ENCODE measurements around the gene TPSAB1.
"Not testable (repeated sequence)": the region's sequence is repeated elsewhere in the genome, so short reads cannot be mapped to it uniquely, and the experiment has no call there.

The TPSAB1 gene

DNA sequence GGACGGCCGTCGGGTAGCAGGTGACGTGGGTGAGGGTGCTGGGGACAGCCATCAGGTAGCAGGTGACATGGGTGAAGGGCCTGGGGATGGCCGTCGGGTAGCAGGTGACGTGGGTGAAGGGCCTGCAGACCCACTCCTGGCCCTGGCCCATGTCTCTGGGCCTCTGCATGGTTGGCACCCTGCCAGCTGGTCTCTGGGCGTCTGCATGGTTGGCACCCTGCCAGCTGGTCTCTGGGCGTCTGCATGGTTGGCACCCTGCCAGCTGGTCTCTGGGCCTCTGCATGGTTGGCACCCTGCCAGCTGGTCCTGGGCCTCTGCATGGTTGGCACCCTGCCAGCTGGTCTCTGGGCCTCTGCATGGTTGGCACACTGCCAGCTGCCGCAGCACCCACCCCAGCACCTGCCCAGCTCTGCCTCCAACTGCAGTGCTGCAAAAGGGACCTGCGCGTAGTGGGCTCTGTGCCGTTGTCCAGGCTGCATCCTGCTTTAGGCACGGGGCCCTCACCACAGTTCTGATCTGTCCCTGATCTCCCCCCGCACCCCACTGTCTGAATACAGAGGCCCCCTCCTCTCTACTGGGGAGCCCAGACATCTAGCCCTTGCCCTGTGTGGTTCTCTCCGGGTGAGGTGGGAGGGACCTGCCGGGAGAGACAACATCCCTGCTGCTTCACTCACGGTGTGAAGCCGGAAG, 31.4 kb downstream of the TPSAB1 start:
- not testable (repeated sequence) for DNase-seq

DNA sequence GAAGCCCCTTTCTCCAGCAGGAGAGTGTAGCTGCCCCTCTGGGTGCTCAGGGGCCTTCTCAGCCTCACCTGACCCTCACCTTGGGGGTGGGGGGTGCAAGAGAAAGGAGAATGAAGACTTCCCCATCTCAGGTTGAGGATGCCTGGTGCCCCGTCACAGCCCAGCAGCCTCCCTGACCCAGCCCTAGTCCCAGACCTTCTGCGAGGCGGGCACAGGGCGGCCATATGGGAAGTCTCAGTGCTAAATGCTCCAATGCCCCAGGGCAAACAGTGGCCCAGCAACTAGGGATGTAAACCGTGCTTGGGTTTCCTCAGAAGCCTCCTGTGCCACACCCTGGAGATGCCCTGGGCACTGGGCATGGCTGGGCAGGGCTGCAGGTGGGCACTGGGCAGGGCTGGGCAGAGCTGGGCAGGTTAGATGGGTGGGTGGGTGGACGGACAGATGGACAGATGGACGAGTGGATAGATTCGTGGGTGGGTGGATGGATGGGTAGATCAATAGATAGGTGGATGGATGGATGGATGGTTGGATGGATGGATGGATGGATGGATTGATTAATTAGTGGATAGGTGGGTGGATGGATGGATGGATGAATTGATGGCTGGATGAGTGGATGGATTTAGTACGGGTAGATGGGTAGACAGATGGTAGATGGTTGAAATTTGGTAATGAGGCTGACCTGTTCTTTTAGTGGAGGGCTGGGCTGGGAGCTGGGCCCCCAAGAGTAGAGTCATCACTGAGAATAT, 32.1 kb downstream of the TPSAB1 start:
- no peak for DNase-seq

DNA sequence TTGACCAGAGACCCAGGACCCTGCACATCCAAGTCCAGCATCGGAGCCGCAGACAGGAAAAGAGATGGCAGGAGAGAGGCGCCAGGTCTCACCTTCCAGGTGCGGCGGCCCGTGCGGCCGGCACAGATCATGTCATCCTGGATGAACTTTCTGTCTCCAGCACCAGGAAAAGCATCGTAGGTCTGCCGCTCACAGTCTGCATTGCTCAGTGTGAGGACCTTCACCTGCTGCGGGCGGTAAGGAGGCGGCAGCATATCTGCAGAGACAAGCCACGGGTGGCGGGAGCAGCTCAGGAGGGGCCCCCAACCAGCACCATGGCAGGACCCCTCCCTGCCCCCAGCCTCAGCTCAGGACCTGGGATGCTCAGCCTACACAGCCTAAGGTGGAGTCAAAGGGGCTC, 33.3 kb downstream of the TPSAB1 start:
- no peak for DNase-seq

DNA sequence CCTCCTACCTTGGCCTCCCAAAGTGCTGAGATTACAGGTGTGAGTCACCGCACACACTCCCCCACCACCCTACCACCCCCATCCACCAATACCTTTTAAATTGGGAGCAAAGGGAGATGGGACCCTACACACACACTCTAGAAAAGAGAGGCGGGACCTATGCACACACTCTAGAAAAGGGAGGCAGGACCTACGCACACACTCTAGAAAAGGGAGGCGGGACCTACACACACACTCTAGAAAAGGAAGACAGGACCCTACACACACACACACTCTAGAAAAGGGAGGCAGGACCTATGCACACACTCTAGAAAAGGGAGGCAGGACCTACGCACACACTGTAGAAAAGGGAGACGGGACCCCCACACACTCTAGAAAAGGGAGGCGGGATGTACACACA, 34.3 kb downstream of the TPSAB1 start:
- DNase-seq, result no peak

DNA sequence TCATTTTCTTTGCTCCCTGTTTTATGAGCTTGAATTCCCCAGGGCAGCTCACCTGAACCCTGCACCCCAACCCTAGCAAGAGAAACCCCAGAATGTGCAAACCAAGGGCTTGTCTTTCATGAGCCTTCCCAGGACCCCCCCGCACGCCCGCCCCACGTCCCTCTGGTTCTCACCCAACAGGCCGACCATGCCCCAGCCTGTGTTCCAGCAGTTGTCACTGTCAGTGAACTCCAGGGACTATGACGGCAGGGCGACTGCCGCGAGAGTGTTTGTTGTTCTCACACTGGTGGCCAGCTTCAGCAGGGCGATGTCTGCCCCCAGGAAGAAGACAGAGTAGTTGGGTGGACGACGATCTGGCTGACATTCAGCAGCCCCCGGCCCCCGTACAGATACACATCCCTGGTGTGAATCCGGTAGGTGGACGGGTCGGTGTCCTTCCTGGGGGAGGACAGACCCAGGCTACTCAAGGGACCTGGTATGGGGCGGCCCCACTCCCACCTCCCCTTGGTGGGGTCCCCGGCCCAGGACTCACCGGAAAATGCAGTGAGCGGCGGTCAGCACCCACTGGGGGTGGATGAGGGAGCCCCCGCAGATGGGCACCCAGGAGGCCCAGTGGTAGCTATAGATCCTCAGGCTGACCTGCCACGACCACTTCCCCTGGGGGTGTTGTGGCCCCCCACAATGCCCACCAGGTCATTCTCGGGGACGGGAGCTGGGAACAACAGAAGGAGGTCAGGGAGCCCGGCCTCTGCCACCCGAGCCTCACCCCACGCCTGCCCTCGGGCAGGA, 35.5 kb downstream of the TPSAB1 start:
- DNase-seq, result no peak

DNA sequence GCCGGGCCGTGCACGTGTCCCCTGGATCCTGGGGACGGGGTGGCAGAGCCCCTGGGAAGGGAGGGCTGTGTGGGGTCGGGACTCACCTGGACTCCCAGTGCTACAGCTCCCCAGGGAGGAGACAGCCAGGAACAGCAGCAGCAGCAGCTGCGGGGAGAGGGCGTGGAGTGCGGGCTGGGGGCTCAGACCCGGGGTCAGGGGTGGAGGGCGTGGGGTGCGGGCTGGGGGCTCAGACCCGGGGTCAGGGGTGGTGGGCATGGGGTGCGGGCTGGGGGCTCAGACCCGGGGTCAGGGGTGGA, 36.0 kb downstream of the TPSAB1 start:
- DNase-seq, result no peak

DNA sequence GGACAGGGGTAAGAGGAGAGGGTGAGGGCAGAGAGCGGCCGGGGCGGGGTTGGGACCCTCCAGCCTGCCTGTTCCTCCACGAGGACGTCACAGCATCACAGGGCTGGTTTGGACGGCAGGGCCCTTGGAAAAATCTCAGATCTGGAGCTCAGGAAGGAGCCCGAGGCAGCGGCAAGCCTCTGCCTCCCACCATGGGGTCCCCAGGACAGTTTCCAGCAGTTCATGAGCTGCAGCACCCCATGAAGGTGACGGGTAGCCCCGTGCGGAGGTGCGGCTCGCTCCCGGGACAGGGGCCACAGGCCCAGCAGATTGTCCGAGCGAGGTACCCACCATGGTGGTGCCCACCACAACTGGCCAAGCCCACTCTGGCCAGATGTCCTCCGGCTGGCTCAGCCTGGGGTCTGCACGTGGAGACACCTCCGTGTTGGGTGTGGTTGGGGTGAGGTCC, 36.7 kb downstream of the TPSAB1 start:
- DNase-seq, result no peak

DNA sequence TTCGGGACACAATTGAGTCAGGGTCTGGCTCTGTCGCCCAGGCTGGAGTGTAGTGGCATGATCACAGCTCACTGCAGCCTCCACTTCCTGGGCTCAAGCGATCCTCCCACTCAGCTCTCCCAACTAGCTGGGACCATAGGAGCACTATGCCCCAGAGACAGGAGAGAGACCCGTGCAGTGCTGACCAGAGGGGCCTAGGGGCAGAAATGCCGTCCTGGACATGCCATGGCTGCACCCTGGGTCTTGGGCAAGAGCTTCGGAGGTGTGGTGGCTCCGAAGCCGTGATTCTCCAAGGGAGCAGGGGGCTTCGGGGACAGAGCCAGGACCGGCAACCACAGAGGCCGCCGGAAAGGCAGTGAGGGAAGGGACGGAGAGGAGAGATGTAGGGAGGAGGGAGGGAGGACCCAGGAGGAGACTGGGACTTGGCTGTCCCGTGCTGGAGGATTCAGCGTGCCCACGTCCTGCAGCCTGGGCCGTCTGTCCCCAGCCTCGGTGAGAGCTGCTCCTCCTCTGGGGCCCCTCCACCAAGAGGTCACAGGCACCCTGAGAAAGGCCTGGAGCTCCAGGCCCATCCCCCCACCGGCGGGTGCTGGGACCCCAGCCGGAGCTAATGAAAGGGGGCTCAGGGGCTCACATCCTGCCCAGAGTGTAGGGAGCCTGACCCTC, 37.2 kb downstream of the TPSAB1 start:
- DNase-seq, result no peak

DNA sequence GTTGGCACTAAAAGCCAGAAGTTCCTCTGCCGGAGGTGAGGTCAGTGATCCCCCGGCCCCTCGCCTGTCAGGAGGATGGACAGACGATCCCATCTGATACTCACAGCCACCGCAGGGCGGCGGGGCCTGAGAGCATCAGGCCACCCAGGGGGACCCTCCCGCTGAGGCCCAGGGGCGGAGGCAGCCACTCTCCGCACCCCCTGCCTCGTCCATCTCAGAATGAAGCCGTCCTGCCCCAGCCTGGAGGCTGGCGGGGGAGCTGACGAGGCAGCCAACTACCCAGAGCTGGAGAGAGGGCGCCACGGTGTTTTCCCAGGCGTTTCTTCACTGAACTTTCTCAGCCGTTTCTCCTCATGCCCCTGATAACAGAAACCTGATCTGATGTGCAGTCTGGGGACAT, 38.0 kb downstream of the TPSAB1 start:
- DNase-seq, result no peak

DNA sequence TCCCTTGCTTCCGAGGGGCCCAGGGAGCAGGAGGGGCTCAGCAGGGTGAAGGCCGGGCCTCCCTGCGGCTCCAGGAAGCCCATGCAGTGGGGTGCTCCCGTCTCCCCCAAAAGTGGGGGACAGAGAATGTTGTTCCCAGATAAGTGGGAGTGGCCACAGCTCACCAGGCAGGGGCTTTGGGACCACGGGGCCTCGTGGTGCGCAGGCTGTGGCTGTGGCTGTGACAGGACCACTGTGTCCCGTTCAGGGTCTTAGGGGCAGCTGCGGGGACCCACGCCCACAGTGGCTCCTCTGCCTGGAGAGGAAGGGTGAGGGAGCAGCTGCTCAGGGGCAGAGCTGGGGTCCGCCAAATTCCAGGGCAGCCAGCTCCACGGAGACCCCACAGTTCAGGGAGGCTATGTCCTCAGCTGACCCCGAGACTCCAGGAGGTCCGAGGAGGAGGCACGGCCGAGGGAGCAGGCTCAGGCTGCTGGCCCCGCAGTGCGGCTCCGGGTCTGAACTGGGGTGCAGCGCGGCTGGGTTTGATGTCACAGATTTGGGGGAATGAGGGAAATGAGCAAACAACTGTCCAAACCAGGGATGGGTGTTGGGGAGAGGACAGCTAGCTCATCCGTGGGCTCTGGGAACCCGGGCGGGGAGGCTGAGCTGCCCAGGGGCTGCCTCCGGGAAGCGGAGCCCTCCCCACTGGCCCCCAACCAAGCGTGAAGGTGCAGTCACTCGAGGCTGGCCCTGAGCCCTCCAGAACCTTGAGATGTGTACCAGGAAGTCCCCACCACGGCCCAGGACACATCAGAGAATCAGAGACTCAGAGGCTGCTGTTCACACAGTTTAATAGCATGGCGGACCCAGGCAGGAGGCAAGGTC, 38.8 kb downstream of the TPSAB1 start:
- no peak for DNase-seq

DNA sequence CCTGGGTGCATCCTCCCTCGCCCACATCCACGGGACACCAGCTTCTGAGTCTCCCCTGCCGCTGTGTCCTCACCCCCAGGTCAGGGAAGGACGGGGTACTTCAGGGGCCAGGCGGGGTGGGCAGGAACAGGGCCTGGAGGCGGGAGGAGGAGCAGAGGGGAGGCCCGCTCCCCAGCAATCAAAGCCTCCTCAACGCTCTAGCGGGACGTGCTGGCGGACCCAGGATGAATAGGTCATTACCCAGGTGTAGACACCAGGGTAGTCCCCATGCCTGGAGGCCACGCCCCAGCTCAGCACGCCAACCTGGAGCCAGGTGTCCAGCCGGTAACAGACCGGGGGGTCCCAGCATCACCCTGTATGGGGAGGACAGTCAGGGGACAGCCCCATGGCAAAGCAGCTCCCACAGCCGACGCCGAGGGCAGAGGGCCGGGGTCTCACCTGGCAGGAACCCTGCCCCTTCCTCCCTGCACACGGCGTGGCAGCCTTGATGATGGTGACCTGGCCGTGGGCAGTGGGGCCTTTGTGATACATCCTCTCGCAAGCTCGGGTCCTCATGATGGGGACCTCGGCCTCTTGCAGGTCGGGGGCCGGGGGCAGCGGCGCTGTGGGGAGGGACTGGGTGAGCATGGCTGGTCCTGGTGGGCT, 39.6 kb downstream of the TPSAB1 start:
- DNase-seq, result no peak

DNA sequence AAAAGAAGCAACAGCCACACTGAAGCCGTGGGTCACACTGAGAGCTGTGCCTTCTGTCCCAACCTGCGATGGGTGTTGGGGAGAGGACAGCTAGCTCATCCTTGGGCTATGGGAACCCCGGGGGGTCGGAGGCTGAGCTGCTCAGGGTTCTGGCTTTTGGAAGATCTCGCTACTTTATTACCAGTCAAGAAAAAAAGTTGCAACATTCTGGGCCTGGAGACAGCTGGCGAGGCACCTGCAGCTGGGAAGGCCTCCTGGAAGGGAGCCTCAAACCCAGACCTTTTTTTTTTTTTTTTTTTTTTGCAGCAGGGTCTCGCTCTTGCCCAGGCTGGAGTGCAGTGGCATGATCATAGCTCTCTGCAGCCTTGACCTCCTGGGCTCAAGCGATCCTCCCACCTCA, 40.3 kb downstream of the TPSAB1 start:
- DNase-seq, result no peak

DNA sequence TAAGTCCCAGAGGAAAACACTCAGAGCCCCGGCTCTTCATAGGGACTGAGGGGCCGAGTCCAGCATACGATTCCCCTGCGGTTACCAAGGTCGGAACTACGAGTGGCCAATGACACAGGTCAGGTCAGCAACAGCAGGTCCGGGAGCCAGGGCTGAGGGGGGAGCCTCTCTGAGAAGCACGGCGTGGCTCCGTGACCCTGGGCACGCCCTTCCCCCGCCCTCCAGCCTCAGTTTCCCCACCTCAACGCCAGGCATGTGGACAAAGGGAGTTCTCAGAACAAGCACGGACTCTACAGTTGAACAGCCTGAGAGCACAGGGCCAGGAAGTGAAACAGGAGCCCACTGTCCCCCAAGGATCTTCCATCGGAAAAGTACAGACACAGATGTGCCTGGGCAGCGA, 41.0 kb downstream of the TPSAB1 start:
- DNase-seq, result no peak

DNA sequence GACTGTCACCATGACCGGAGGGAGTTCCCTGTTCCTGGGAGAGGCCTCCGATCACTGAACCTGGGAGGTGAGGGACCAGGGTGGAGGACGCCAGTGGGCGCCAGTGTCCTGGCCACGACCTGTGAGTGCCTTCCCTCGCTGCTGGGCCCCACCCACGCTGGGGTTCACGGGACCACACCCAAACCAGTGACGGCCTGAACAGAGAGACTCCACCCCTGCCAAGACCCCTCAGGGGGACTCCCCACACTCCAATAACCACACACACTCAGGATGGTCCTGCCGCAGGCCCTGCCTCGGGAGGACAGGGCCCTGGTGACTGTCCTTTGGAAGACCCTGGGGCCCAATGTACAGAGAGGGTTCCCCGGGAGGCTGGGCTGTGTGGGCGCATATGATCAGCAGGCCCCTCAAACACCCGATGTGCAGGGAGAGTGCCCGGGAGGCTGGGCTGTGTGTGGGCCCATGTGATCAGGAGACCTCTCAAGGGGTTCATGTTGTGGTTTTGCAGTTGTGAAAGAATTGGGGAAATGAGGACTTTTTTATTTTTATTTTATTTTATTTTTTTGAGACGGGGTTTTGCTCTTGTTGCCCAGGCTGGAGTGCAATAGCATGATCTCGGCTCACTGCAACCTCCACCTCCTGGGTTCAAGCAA, 41.9 kb downstream of the TPSAB1 start:
- DNase-seq, result no peak

DNA sequence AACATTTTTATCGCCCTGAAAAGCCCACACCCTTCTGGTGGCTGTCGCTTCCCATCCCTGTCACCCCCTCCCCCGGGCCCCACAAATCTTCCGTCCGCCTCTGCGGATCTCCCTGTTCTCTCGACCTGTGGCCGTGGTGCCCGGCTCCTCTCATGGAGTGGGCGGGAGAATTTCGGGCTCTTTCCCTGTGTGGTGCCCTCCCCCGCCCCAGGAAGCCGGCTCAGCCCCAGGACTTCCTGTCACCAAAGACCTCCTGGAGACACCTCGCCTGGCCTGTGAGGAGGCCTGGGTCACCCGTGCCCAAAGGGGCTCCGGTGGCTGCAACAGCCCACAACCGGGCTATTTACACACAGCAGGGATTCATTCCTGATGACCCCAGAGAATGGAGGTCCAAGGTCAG, 42.8 kb downstream of the TPSAB1 start:
- DNase-seq, result no peak

DNA sequence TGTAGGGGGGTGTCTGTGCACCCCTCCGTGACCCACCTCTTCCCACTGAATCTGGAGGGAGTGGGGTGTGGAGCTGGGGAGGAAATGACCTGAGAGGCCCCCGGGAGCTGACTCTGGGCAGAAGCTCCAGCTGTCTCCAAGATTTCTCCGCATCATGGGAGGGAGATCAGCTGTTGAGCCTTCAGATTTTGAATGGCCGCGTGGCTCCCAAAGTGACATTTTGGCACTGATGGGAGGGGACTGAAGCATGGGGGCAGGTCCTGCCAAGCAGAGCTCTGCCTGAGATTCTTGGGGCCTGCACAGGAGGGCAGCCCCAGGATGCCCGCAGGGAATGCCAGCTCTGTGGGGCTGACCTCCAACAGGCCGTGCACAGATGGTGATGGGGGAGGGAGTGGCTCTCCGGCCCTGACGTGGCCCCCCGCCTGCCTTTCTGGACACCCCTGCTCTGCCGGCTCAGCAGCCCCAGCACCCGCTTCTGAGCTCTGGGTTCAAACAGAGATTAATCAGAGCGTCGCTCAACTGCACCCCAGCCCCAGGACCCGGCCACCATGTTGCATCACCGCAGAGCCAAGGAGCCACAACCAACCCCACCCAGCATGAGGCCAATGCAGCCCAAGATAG, 43.6 kb downstream of the TPSAB1 start:
- no peak for DNase-seq

DNA sequence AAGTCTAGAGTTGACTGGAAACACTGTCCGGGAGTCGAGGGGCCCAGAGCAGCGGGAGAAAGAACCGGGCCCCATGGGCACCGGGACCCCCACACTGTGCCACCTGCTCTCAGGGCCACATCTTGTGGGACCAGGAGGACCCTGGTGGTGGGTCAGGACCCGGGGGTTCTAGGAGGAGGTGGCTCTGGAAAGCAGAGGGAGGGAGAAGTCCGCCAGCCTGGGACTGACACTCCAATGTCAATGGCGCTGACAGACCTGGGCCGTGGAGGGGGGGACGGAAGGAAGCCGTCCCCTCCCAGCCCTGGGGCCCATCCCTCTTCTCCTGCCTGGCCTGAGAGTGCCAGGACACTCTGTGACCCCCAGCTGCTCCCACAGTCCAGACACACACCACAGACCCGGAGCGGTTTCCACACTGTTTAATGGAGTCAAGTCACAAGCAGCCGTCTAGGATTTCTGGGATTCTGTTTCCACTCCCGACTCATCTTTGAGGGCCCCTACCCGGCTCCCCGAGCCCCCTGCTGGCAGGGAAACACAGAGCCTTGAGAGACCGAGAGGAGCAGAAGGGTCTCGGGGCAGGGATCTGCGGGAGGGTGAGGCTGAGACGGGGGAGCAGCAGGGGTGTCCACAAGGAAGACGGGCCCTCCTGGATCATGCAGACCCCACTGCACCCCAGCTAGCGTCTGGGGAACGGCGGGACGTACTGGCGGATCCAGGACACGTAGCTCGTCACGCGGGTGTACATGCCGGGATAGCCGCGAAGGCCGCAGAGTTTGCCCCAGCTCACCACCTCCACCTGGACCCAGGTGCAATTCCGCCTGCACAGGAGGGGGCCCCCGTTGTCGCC, 45.4 kb downstream of the TPSAB1 start:
- DNase-seq, result no peak

DNA sequence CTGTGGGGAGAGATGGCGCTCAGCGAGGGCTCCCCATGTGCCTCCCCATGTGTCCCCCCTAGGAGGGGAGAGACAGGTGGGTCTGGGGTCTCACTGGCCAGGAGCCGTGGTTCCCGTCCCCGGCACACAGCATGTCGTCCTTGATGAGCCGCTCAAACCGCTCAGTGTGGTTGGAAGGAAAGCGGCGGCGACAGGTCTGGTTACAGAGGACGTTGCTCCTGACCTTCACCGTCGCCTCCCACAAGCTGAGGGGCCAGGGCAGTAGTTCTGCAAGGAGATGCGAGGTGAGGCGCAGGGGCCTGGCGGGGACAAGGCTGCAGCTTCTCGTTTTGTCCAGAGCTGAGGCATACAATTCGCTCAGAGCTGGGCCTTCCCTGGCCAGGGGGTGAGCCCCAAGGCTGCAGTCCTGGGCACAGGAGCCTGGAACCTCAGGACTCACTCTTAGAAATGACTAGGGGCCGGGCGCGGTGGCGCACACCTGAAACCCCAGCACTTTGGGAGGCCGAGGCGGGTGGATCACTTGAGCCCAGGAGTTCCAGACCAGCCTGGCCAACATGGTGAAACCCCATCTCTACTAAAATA, 46.1 kb downstream of the TPSAB1 start:
- no peak for DNase-seq

DNA sequence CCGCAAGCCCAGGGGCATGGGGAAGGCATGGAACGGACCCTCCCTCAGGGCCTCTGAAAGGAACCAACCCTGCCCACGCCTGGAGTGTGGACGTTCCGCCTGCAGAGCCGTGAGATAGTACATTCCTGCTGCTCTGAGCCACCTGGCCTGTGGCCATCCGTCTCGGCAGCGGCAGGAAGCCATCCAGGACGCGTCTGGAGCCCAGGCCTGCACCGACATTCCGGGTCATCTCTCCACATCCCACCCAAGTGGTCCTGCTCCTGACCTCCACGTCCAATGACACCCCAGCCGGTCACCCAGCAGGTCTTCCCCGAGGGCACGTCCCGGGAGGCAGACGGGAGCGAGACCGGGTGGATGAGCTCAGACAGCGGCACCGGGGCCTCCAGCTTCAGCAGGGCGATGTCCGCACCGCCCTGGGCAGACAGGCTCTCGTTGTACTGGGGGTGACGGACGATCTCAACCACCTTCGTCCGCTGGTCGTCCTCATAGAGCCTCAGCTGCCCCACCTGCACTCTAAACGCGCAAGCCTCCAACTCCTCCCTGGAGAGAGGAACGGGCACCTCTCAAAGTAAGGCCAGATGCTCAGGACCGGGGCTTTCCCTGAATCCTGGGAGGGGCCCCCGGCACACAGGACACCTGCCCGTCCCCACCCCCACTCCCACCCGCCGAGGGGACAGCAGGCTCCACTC, 47.6 kb downstream of the TPSAB1 start:
- DNase-seq, result no peak
